Hematopoietic multipotent progenitor cell treated with erythropoietin and hydrocortisone succinate and interleukin-3 and kit ligand, for 8 days (in vitro differentiated cells): ENCODE data around the gene DENND4A.
"Not testable (repeated sequence)": the region's sequence is repeated elsewhere in the genome, so short reads cannot be mapped to it uniquely, and the experiment has no call there.

Experiments used
- DNase-seq: peaks from one replicate; pipeline ENCODE4 v3.0.0-alpha.2; 2015

DENND4A gene

GRCh38 chr15:65629548-65629947, 162.5 kb downstream of the DENND4A start:
- no peak for DNase-seq

DNA sequence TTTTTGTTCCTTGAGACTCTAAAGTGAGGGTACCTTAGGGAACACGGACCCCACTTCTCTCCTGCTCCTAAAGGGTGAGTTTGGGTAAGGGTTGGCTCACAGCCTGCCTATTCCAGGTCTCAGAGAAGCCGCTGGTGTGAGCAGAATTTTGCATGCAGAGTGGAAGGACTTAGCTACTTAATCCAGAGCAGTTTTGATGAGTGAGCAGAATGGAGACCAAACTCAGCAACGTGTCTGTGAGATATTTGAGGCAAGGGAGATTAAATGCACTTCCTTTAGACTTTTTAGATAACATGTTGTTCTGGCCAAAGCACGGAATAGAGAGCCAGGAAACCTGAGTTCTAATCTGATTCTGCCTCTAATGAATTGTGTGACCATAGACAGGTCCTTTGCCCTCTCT, 165.2 kb downstream of the DENND4A start:
- no peak for DNase-seq

- DNase-seq: no peak
Observed at GRCh38 chr15:65623103-65623502, 169.0 kb downstream of the DENND4A start.

GRCh38 chr15:65621638-65622037, 170.5 kb downstream of the DENND4A start, which contains the start of gene SLC24A1:
Gene SLC24A1 (plus strand): TSS chr15:65621938. CDS start chr15:65624081, 2,143 bp downstream.
- DNase-seq: no peak

DNA sequence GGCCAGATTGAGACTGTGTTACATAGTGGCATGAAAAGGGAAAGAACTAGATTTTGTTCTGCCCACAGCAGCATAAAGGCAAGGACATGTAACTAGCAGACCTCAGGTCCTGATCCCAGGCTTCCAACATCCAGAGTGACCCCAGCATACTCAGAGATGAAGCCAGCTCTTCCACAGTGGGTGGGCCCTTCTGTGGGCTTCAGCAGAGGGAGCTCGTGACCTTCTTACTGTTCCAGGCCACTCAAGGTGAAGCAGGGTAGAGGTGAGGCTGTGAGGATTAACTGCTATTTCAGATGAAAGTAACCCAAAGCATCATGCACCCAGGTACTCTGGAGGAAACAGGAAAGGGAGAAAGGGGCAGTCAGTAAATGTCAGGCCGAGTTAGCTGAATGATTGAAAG, 171.3 kb downstream of the DENND4A start:
- no peak for DNase-seq

DNA sequence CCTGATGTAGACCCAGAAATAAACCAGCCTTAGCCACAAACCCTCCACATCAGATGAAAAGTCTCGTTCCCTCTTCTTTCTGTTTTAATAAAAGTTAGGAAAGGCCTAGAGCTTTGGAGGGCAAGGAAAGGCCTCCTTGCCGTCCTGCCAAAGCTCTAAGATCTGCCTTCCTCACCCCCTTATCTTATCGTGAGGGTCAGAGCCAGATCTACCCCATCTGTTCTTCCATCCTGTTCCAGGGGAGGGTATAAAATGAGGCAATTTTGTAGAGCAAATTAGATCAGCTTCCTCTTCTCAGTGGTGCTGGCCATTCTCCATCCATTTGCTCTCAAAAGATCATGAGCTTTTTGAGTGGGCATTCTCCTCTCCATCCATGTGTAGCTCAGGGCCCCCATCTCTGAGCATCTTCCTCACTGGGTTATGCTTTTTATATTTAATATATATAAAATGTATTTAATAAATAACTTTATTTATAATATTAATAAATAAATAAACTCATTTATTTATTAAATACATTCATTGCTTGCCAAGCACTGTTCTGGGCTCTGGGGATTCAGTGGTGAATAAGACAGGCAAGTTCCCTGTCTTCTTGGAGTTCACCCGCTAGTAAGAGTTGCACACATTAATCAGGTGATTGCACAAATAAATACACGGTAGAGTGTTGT, 172.3 kb downstream of the DENND4A start:
- peak; percentile 59 for DNase-seq

GRCh38 chr15:65618560-65619109, 173.5 kb downstream of the DENND4A start:
- DNase-seq: no peak

GRCh38 chr15:65615887-65616286, 176.2 kb downstream of the DENND4A start:
- DNase-seq: not testable (repeated sequence)

GRCh38 chr15:65612949-65613744, 178.9 kb downstream of the DENND4A start:
- no peak for DNase-seq

DNA sequence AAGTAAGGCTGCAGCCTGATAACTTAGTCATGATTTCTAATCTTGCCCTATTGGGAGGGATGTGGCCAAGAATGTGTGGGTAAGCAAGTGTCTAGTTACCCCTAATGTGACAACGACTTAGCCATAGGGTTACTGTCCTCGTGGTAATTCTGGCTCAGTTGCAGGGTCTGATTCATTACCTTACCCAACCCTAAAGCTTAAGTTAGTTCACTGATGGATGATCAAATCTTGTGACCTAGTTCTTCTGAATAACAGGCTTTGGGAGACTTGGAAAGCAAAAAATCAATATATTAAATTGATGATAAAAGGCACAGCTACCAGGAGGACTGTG, 179.5 kb downstream of the DENND4A start:
- no peak for DNase-seq

DNA sequence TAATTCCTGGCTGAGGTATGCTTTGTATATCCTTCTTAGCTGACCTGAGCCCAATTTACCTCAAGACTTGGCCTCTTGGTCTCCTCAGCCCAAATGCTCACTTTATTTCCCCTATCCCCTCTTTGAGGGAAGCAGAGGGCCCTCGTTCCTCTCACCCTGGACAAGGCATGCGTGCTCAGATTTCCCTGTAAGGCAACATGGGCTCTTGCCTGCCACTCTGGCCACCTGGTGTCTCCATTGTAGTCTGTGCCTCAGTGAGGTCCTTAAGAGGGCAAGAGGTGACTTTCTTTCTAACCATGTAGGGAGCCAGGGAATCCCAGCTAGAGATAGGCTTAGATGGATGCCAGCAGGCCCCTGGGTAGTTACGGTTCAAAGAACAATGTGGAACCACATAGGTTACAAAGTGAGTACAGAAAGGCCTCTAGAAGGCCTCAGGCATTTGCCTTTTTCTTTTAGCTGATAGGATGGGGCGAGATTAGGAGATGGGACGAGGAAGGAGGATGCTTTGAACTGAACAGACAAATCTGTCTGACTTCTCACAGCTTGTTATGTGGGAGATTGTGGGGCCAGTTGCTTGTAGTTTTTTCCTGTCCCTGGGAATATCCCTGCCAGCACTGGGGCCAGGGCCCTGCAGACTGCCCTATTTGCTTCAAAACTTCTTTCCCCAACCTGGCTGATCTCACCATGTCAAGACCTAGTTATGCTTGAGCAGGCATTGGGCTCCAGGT, 180.0 kb downstream of the DENND4A start:
- DNase-seq: no peak

- peak; percentile 96 for DNase-seq
Observed at GRCh38 chr15:65610871-65611718, 181.0 kb downstream of the DENND4A start, which contains the start of gene INTS14. Gene INTS14 (minus strand): TSS chr15:65611131. CDS start chr15:65607380, 3,751 bp downstream.
